Mucosa of descending colon (tissue), 3 donors: Measurements from ENCODE around the gene KCNQ2. TPM values are rescaled to one million over a fixed set of nuclear protein-coding genes. Genes with fewer than 3 reads are reported as not detected.

Source experiments
- ATAC-seq: fragments of 200-7000 bp; cut with Tn5 transposase; one replicate; pipeline ENCODE4 v1.9.1; 2020; ENCODE audit warnings: mild to moderate bottlenecking, moderate library complexity
- DNase-seq, 3 donors: peaks; one replicate each; pipeline ENCODE4 v3.0.0-alpha.2; 2020
- H3K36me3 ChIP-seq: fragments of 200-600 bp; one replicate; pipeline ENCODE4 v1.8.0; 2021; ENCODE audit warnings: low read depth, mild to moderate bottlenecking
- H3K4me1 ChIP-seq: fragments of 200-600 bp; one replicate; pipeline ENCODE4 v1.8.0; 2021; ENCODE audit warnings: low read depth, mild to moderate bottlenecking
- H3K4me3 ChIP-seq: fragments of 200-600 bp; one replicate; pipeline ENCODE4 v1.8.0; 2021; ENCODE audit warnings: mild to moderate bottlenecking
- H3K9me3 ChIP-seq: fragments of 200-600 bp; one replicate; pipeline ENCODE4 v1.8.0; 2021; ENCODE audit warnings: mild to moderate bottlenecking
- intact Hi-C, 2 donors: fragments of 100-400 bp; cut with DNase I in 1 of 2; cut with micrococcal nuclease in 1 of 2; formaldehyde crosslinking; loops; one replicate each; pipeline versions ENCODE4 v1.11.0 to v1.11.1; 2022; cut with DNase I, micrococcal nuclease
- total RNA-seq, 3 donors: library from RNA; stranded (reverse); fragmentation: NEBNext Ultra II Directional in 2 of 3; extraction: Animal tissue kit (Norgen Biotek cat#: 25700) in 2 of 3; gene quantifications; one replicate each; pipeline versions ENCODE4 v1.2.1 to v1.2.4, GENCODE V29; 2021 to 2023
- TF ChIP-seq, protein P1 (sequence below): fragments of 200-600 bp; IDR thresholded peaks from one replicate; pipeline ENCODE4 v1.8.0; 2022; ENCODE audit warnings: antibody characterized with exemption, mild to moderate bottlenecking
- donor health status: DM: no; HTN: no; CAD: no; lungs with moderate emphysema.
- donor health status: DM: no; HTN: no; CAD: no.
- donor health status: DM: no; HTN: yes; CAD: no.

KCNQ2 gene
- total RNA-seq, 3 donors from 2014 or later = 1.4 TPM; not detected in 2

DNA sequence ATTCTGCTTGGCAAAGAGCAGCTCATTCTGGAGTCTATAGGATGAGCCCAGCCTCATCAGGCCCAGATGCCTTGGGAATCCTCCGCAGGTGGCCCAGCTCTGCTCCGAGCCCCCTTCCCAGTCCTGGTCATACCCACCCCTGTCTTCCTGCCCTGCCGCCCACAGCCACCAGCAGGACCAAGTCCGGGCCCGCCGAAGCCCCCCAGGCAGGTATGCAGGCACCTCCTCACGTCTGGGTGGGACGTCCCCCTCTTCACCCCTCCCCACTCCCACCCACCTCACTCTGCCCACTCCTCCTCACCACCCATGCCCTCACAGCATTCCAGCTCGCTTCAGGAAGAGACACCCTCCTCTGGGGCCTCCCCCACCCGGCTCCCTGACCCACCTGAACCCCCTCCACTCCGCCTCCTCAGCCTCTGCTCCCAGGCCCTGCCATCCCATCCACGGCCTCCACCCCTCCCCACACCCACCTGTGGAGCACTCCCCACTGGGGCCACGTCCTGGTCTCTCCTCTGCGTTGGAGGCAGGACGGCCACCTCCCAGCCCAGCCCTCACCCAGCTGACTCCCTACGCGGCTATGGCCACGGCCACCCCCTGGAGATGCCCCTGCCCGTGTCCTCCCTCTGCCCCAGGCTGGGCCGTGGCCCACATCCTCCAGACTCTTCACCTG, 43.4 kb downstream of the KCNQ2 start:
- Histone ChIP-seq H3K4me1 (no peaks in the 10 kb centered on the region), H3K4me3 (no peak overlapping the region), H3K36me3 (no peaks in the 10 kb centered on the region), H3K9me3 (no peaks in the 10 kb centered on the region)
- ATAC-seq (no peak), DNase-seq (no peak)
- intact Hi-C loops = no loop called here
- TF ChIP-seq, protein P1, sequence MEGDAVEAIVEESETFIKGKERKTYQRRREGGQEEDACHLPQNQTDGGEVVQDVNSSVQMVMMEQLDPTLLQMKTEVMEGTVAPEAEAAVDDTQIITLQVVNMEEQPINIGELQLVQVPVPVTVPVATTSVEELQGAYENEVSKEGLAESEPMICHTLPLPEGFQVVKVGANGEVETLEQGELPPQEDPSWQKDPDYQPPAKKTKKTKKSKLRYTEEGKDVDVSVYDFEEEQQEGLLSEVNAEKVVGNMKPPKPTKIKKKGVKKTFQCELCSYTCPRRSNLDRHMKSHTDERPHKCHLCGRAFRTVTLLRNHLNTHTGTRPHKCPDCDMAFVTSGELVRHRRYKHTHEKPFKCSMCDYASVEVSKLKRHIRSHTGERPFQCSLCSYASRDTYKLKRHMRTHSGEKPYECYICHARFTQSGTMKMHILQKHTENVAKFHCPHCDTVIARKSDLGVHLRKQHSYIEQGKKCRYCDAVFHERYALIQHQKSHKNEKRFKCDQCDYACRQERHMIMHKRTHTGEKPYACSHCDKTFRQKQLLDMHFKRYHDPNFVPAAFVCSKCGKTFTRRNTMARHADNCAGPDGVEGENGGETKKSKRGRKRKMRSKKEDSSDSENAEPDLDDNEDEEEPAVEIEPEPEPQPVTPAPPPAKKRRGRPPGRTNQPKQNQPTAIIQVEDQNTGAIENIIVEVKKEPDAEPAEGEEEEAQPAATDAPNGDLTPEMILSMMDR = no peak

DNA sequence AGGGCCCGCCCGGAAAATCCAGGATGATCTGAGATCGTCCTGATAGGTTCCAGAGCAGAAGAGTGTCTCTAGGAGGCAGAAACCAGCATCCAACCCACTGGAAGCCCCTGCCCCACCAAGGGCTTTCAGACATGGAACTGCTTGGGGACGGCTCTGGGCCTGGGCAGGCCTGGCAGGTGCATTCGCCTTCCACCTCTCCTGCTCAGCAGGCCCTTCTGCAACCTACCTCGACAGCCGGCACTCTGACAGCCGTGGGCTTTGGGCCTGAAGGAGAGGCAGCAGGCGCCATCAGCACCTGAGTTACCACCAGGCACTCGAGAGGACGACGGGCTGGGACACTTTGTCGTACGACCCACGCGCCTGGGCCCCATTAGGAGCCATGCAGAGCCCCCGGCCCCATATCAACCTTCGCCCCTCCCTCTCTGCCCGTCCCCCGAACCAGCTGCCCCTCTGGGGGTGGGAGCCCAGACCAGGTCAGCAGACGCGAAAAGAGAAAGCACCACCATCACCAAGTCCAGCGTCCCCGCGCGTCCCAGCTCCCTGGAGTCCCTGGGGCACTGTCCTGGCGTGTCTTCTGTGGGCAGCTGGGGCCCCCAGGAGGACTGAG, 44.6 kb downstream of the KCNQ2 start:
- Histone ChIP-seq H3K9me3 (no peaks in the 10 kb centered on the region), H3K4me1 (no peaks in the 10 kb centered on the region), H3K36me3 (no peaks in the 10 kb centered on the region), H3K4me3 (no peak overlapping the region)
- ATAC-seq = no peak
- TF ChIP-seq, protein P1 = no peak
- intact Hi-C loops = no loop called here
- DNase-seq = no peak

DNA sequence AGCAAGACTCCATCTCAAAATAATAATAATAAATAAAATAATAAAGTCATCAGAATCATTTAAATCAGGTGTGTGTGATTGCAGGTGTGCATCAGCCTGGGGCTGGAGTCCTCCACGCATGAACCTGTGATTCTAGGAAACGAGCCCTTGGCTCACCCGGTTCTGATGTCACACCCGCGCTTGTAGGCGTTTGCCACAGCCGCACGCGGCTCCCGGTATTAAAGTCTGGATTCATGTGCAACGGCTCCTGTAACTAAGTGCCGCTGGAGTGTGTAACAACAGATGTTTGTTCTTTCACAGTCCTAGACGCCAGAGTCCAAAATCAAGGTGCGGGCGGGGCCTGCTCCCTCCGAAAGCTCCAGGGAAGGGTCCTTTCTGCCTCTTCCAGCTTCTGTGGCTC, 45.2 kb downstream of the KCNQ2 start:
- intact Hi-C loops = no loop called here
- Histone ChIP-seq H3K9me3 (no peaks in the 10 kb centered on the region), H3K4me3 (no peak overlapping the region), H3K36me3 (no peaks in the 10 kb centered on the region), H3K4me1 (no peaks in the 10 kb centered on the region)
- DNase-seq (no peak), ATAC-seq (no peak)
- TF ChIP-seq, protein P1 = no peak

DNA sequence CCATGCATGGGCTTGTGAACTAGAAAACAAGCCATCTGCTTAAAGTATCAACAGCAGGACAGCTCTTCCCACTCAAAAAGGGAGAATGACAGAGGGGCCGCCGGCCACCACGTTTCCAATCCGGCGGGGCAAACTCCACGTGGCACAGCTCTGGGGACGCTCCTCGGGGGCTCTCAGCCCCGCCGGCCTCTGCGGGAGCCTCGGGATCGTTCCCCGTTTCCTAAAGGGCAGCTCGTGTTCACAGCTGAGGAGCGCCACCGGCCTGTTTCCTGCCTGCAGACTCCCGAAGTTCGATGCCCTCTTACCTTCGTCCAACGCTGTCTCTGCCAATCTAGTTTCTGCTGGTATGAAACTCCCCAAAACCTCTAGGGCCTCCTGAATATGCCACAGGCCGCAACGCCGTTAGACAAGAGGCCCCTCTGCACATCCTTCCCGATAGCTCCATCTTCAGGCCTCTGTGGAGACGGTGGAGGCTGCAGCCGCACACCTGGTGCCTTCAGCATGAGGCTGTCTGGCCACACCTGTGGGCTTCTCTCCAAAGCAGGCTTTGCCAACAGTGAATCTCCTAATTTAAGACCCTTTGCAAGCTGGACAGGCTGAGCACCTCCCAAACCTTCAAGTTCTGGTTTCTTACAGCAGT, 46.5 kb downstream of the KCNQ2 start:
- DNase-seq (no peak), ATAC-seq (no peak)
- TF ChIP-seq, protein P1 = no peak
- H3K4me3 ChIP-seq = no peak overlapping the region
- no peaks in the 10 kb centered on the region for H3K36me3 ChIP-seq
- intact Hi-C loops = no loop called here
- no peaks in the 10 kb centered on the region for H3K4me1 ChIP-seq
- no peaks in the 10 kb centered on the region for H3K9me3 ChIP-seq

DNA sequence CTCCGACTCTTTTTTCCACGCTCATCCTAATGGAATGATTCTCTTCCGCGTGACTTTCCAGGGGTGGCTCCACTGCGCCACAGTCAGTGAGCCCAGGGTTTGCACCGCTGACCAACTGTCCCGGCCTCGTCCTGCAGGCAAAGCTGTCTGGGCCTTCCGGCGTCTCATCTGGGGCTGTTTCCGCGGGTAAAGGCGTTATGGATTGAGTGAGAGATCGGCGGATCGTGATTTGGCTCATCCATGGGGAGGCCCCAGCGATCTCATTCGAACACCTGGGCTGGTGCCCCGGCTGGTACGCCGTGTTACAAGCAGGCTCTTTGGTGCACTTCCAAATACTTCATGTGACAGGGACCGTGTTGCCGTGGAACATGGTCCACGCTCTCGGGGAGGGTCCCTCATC, 47.8 kb downstream of the KCNQ2 start:
- Histone ChIP-seq H3K36me3 (no peaks in the 10 kb centered on the region), H3K9me3 (no peaks in the 10 kb centered on the region), H3K4me3 (no peak overlapping the region), H3K4me1 (no peaks in the 10 kb centered on the region)
- intact Hi-C loops = no loop called here
- no peak for ATAC-seq
- no peak for DNase-seq
- TF ChIP-seq, protein P1 = no peak
